Measurements from ENCODE around the gene RIOK2.
"Not testable (repeated sequence)": the region's sequence is repeated elsewhere in the genome, so short reads cannot be mapped to it uniquely, and the experiment has no call there.

RIOK2 gene

GRCh38 chr5:97167435-97167834, 15.6 kb downstream of the RIOK2 start:
- DNase-seq (ENCODE audit: low read depth) = no peak

GRCh38 chr5:97165726-97166125, 17.3 kb downstream of the RIOK2 start:
- DNase-seq (ENCODE audit: low read depth) = no peak

DNA sequence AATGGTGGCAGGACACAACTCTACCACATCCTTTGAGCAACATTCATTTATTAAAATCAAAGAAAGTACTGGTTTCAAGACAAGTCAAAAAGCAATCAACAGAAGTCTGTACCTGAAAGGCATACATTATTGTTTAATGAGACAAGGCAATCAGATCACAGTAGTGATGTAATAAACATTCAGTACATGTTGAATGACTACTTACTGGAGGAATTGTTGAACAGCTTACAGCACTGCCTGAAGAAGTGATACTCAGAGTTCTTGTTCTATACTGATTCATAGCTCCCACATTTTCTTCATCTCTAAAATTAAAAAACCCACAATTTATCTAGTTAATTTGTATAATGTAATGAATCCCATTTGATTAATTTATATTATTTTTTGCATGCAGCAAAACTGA, 18.2 kb downstream of the RIOK2 start:
- DNase-seq (ENCODE audit: low read depth) = no peak

- no peak for DNase-seq (ENCODE audit: low read depth)
These were observed 19.2 kb downstream of the RIOK2 start for GRCh38 chr5:97163790-97164285.

DNA sequence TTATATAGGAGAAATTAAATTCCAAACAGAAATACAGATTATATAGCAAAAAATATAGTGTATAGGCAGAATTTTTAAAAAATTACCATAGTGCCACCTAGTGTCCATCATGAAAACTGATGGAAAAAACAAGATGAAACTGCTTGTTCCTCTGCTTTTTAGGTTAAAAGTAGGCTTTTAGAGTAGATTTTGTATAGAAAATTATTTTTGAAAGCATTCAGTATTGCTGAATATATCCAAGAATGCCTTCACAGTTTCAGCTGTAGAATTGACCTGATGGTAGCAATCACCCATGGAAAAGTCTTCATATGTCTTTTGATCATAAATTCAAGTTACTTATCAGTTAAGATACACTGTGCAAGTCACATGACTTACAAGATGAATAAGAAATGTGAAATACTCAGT, 19.7 kb downstream of the RIOK2 start:
- no peak for DNase-seq (ENCODE audit: low read depth)

- DNase-seq (ENCODE audit: low read depth) = no peak
These were observed 21.0 kb downstream of the RIOK2 start for GRCh38 chr5:97162045-97162444.

DNA sequence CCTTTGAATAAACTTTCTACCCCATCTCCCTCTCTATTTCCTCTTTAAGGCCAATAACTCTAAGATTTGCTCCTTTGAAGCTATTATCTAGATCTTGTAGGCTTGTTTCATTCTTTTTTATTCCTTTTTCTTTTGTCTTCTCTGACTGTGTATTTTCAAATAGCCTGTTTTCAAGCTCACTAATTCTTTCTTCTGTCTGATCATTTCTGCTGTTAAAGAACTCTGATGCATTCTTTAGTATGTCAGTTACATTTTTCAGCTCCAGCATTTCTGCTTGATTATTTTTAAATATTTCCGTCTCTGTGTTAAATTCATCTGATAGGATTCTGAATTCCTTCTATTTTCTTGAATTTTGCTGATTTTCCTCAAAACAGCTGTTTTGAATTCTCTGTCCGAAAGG, 25.4 kb downstream of the RIOK2 start:
- no peak for DNase-seq (ENCODE audit: low read depth)

- no peak for DNase-seq (ENCODE audit: low read depth)
These were observed 31.7 kb downstream of the RIOK2 start for GRCh38 chr5:97151370-97151769.

DNA sequence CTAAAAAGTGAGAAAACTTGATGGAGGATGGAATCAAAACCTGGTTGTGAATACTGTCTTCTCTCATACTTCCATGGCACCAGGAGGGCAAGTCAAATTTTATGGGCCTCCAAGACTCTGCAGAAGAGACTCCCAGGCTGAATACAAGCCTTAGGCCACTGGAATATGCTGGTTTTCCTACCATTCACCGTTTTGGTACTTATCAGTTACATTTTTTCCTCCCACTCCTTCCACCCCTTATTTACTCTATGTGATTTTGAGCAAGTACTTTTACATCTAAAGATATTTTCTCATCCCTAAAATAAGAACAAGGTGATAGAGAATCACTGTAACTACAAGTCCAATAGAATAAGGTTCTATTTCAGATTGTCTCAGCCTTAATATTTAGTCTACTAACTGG, 32.6 kb downstream of the RIOK2 start:
- no peak for DNase-seq (ENCODE audit: low read depth)

DNA sequence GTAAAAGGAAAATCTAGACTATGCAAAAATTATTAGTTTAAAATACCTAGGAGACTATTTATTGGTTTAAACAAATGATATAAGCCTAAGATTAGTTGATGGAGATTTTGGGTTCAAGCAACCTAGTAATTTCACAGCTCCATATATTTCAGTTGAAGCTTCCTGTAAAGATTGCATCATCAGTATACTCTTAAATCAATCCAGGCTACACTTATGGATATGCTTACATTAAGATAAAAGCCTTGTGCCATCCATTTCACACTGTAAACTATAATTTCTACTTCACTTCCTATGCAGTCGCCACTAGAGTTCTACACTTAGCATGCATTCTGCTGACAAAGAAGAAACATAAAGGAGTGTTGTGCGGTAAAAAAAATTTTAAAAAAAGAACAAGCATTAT, 33.3 kb downstream of the RIOK2 start:
- DNase-seq (ENCODE audit: low read depth) = no peak

DNA sequence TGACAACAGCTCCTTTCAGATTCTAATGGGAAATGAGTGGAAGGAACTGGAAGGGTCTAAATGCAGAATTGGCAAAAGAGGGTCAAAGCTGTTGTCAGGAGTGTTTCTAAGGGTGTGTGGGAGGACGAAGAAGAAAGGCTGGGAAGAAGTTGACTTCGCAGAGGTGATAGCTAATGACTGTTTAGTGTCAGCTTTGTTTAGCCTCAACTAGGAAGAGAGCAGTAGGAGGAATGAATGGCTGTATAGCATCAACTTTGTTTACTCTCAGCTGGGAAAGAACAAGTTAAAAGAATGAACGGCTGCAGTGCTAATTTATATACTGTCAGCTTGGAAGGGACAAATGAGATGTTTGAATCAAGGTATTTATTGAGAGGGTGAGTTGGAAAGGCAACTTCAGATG, 34.8 kb downstream of the RIOK2 start:
- no peak for DNase-seq (ENCODE audit: low read depth)

DNA sequence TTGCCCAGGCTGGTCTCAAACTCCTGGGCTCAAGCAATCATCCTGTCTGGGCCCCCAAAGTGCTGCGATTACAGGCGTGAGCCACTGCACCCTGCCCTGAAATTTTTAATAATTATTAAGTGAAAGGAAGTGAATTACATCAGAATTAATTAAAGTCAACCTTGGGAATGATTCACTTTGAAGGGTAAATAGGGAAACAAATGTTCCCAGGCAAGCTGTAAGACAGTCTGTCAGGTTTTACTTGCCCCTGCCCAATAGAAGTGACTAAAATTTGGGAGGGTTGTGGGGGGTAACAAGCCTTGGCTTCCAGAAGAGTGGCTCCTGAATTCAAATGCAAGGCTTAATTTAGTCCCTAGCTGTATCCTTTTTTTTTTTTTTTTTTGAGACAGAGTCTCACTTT, 39.3 kb downstream of the RIOK2 start:
- DNase-seq (ENCODE audit: low read depth) = no peak

- DNase-seq (ENCODE audit: low read depth) = no peak
These were observed 40.4 kb downstream of the RIOK2 start, which contains the start of gene LIX1 for GRCh38 chr5:97142521-97143254. TSS of gene LIX1 (minus strand) at chr5:97142611. CDS start at chr5:97142576, 35 bp downstream.

DNA sequence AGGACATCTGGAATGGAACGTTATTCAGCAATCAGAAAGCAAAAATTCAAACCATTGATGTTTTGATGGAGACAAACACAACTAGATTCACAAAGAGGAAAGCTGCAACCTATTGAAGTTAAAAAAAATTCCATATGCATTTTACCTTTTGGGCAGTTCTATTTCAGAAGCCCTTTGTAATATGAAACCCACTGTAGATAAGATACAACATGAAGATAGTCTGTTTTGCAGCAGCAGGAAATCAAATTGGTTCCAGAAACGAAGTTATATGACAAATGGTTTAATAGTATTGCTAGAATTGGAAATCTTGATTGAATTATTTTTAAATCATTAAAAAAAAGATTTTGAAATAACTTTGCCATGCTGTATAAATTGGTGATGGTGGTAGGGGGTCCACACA, 41.5 kb downstream of the RIOK2 start:
- DNase-seq (ENCODE audit: low read depth) = no peak

DNA sequence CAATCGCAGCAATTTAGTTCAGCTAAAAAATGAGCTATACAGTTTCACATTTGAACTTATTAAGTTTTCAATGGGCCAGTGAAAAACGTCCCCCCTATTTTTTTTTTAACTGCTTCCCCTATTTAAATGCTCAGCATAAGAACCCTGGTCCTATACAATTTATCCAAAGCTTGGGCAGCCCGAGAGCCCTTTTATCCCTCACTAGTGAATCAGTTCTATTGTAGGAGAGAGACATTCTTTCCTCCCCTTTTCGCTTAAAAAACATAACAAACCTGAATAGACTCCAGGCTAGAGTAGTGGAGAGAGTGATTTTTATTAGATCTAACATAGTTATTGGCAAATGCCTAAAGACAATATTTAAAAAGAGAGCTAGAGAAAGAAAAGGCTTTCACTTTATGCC, 42.0 kb downstream of the RIOK2 start:
- no peak for DNase-seq (ENCODE audit: low read depth)

GRCh38 chr5:97140250-97140649, 42.8 kb downstream of the RIOK2 start:
- DNase-seq (ENCODE audit: low read depth) = not testable (repeated sequence)

- DNase-seq (ENCODE audit: low read depth) = no peak
These were observed 46.6 kb downstream of the RIOK2 start for GRCh38 chr5:97136475-97136874.

GRCh38 chr5:97135868-97136267, 47.2 kb downstream of the RIOK2 start:
- DNase-seq (ENCODE audit: low read depth) = no peak

DNA sequence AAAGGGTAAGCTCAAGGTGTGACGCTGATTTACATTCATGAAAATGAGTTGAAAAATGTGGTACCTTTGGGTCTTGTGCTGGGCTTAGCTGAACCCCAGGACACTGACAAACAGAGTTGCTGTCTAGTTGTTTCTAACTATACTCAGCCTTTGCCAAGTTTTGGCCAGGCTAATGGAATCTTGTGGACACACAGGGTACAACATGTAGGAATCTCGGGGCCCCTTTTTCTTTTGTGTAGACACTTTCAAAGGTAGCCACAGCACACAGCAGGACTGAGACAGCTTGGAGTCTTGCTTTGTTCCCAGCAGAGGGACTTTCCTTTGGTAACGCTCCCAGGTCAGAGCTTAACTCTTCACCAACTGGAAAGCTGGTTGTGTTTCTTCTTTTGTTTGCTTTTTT, 48.4 kb downstream of the RIOK2 start:
- no peak for DNase-seq (ENCODE audit: low read depth)

GRCh38 chr5:97133101-97133500, 49.9 kb downstream of the RIOK2 start:
- DNase-seq (ENCODE audit: low read depth) = no peak

DNA sequence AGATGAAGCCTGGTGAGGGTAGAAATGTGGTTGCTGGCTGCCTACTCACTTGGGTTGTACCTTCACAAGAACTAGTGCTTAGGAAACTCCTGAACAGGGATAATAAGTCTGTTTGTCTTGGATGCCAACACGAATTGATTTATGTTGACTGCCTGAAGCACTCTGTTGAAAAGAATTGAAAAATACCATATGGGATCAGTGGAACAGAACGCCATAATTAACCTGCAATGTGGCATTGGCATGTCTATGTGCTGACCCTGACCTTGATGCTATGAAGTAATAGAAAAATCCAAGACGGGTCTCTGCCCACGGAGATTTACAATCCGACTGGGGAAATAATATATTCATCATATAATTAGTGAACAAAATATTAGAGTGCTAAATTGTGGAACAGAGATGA, 51.1 kb downstream of the RIOK2 start:
- no peak for DNase-seq (ENCODE audit: low read depth)

GRCh38 chr5:97131139-97131710, 51.8 kb downstream of the RIOK2 start:
- no peak for DNase-seq (ENCODE audit: low read depth)

GRCh38 chr5:97127727-97128126, 55.3 kb downstream of the RIOK2 start:
- no peak for DNase-seq (ENCODE audit: low read depth)
